HG03280 (cell line): ENCODE data around the gene FYN.

ENCODE experiments used
- ATAC-seq: cut with Tn5 transposase; IDR thresholded peaks from one replicate; pipeline ENCODE4 v1.9.1; 2021; ENCODE audit warnings: mild to moderate bottlenecking, moderate library complexity; ENCODE audit not compliant: unreplicated experiment

Gene FYN

DNA sequence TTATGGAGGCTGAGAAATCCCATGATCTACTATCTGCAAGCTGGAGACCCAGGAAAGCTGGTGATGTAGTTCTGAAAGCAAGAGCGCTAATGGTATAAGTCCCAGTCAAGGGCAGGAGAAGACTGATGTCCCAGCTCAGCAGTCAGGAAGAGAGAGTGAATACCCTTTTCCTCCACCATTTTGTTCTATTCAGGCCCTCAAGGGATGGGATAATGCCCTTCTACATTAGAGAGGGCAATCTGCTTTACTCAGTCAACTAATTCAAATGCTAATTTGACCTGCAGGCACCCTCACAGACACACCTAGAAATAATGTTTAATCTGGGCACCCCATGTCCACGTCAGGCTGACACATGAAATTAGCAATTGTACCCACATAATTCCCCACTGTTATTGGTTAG, 10.8 kb upstream of the FYN start:
- no peak for ATAC-seq

DNA sequence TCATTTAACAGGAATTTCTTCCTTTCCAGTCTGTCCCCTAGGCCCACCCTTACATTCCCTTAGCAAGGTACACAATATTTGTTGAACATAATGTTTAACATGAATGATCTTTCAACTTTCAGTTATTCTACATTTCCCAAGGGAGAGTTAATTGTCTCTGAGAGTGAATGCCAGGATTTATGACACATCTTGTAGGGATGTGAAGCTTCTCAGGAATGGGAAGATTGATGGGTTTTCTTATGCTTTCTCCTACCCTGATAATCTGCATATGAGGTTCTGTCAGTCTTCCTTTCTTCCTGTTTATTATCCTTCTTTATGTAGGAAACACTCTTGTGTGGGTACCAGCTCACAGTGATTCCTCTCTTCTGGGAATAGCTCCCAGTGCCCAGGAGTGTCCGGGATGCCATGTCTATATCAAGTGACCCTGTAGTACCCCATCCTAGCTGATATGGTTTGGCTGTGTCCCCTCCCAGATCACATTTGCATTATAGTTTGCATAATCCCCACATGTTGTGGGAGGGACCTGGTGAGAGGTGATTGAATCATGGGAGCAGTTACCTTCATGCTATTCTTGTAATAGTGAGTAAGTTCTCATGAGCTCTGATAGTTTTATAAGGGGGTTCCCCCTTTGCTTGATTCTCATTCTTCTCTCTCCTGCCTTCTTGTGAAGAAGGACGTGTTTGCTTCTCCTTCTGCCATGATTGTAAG, 7.1 kb upstream of the FYN start:
- ATAC-seq = no peak

DNA sequence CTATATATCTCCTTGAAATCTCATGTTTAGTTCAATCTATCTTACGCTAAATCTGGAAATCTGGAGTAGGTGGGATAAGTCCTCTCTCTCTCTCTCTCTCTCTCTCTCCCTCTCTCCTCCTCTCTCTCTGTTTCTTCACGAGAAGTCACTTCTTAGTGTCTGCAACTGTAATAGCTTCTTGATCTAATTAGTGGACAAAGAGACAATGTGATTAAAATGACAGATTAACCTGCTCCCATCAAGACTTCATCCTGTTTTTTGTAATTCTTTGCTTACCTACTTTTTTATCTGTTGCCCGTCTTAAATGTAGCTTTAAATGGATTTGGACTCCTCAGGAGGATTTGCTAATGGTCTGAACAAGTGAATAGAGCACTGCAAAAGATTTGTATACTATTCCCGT, 2.5 kb upstream of the FYN start:
- no peak for ATAC-seq

DNA sequence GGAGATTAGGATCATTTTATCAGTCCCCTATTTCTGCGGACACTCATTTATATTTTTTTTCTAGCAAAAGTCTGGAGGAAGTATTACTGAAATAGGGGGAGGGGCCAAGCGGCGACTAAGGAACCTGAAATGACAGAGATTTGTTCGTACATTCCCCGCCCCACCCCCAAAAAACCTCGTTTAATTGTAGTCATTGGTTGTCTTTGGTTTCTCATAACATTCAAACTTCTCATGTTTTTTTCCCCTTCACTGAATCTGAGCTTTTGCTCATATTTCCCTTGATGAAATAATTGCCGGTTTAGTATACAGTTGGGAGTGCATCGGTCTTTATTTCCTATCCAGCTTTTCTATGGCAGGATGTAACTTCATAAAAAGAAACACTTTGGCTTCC, 768 bp upstream of the FYN start:
- no peak for ATAC-seq

DNA sequence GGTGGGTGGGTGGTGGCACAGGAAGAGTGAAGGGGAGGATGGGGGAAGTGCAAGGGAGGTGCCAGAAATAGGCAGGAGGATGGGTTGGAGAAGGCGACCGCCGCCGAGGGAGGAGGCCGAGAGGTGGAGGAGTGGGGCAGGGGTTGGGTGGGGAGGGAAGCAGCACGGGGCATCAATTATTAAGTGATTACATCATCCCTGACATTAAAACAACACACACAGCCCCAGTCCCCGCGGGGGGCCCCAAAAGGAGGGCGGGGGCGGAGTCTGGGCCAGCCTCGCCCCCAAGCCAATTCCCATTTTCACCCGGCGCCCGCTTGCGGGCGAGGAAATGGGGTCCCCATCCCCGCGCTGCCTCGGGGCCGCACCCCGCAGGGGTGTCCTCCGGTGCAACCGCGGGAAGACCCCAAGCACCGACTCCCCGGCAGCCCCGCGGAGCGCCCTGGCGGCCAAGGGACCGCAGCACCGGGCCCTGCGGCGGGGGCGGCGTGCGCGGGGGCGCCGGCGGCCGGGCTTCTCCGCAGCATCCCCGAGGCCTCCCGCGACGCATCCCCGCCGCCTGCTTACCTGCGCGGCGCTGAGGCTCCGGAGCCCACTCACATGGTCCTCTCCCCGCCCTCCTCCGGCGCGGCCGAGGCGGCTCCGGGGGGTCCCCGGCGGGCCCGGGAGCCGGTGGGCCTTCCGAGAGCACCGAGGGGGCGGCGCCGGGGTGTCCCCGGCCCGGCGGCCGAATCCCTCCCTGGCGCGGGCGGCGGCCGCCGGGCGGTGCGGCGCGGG, 663 bp downstream of the FYN start:
- ATAC-seq = peak; percentile 18

DNA sequence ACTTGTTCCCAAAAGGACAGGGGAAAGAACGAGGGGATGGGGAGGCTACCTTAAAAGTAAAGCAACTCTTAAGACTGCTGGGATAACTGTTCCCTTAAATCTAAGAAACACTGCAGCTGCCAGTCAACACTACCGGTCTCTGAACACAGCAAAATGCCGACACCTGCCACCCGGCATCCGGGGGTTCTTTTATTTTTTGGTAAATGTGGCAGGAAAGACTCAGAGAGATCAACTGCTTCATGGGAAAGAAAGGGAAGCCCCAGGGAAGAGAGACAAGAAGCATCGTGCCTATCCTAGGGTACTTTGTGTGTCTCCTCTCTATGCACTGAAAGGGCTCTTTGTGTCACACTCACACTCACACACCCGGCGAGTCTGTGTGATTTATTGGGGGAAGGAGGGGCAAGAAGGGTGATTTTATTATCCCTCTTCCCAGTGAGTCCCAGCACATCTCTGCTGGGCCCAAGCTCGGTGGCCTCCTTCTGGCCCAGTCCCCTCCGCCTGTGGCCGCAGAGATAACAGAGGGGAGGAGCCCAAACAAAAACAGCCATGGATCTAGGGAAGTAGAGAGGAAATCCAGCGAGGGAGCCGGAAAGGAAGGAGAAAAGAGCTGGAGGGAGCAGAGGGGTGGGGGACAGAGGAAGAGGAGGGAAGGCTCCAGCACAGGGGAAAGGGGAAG, 1.4 kb downstream of the FYN start:
- ATAC-seq = no peak

DNA sequence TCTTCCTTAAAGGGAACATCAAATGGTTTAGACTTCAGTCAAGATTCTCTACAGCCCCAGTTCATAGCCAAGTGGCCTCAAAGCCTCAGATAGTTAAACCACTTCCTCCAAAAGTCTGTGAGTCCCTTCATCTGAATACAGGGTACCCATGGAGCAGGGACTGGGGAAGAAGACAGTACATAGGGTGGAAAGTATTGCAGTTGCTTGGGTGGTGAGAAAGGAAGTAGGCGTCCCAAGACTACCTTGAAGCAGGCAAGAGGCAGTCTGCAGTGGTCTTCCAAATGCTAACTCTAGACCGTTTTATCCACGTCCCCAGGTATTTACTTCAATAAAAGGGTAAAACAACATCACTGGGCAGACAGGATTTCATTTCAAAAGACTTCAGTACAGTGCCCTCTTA, 2.0 kb downstream of the FYN start:
- no peak for ATAC-seq

DNA sequence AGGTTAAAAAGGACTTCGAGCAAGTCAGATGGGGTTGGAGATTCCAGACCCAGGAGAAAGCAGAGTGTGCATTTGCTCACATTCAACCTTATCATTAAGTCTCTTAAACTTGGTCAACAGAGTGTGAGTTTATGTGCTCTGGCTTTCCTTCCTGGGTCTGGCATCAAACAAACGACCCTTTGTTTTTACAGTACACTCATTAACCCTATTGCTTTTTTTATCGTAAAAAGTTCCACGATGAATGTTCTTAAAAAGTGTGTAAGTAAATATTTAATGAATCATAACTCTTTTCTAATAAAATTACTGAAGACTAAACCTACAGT, 2.5 kb downstream of the FYN start:
- ATAC-seq = no peak

DNA sequence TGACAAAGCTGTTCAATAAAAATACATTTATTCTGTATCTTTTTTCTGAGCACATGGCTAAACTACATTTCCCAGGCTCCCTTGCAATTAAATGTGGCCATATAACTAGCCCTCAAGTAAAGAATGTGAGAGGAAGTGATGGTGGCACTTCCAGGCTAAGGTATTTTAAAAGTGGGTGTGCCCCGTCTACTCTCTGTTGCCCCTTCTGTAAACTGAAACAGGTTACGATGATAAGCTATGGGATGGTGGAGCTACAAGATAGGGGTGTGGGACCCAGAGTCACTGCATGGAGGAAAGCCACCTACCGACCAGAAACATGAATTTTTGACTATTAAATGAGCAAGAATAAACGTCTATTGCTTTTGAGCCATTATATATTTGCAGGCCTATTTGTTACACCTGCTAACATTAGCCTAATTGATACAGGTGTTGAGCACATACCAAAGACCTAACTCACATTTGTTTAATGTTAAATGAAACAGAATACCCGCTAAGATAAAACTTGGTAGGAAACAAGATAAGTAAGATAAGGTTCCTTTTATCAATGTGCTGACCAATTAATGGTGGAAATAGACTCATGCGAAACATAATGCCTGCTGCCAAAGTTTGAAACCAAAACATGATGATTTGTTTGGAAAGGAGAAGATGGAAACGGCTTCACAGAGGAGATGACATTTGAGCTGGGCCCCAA, 3.1 kb downstream of the FYN start:
- ATAC-seq = no peak

DNA sequence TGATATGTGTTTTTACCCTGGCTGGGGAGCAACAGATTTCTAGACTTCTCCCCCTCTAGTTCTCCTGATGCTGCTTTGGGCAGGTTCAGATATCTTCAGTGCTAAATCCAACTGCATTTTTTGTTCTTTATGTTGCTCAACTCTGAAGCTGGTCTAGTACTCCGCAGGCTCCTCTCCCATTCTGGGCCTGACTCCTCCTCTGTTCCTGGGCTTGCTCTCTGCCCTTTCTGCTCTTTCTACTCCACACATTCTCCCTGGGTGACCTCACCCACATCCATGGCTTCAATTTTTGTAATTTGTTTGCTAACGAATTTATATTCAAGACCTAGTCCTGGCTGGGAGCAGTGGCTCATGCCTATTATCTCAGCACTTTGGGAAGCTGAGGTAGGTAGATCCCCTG, 6.4 kb downstream of the FYN start:
- ATAC-seq = no peak

DNA sequence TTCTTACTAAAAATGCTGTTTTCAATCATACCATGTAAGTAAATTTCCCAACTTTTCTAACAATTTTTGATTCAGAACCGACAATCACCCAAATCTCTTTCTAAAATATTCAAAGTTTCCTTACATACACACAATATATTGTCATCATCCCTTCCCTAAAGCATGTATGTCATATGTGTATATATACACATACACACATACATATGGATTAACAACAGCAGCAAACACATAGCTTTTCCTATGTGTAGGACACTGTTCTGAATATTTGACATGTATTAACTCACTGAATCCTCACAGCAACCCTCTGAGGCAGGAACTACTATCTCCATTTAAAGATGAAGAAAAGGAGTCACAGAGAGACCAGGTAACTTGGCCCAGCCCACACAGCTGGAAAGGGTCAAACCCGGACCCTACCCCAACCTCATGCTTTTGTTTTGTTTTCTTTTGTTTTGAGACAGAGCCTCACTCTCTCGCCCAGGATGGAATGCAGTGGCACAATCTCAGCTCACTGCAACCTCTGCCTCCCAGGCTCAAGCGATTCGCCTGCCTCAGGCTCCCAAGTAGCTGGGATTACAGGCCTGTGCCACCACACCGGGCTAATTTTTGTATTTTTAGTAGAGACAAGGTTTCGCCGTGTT, 7.2 kb downstream of the FYN start:
- ATAC-seq = no peak

DNA sequence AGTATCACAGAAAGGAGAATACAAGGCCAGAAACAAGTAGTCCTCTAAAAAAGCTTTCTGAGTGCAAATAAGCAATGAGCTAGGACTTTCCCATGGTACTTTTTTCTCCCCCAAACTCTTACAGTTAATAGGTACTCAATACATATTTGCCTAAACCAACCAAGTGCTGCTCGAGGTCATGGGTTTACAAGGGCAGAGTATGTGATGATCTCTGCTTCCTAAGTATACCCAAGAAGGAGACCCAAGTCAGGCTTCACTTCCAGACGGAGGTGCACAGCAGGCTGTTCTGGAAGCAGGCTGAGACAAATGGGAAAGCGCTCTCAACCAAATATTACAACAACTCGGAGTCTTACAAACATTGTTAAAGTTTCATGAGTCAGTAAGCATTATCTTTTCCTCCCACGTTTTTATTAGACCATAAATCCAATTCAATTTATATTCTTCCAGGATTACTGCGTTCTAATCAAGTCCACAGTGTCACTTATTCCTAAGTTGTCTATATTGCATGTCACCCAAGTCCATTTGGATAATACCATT, 8.1 kb downstream of the FYN start:
- ATAC-seq = no peak

DNA sequence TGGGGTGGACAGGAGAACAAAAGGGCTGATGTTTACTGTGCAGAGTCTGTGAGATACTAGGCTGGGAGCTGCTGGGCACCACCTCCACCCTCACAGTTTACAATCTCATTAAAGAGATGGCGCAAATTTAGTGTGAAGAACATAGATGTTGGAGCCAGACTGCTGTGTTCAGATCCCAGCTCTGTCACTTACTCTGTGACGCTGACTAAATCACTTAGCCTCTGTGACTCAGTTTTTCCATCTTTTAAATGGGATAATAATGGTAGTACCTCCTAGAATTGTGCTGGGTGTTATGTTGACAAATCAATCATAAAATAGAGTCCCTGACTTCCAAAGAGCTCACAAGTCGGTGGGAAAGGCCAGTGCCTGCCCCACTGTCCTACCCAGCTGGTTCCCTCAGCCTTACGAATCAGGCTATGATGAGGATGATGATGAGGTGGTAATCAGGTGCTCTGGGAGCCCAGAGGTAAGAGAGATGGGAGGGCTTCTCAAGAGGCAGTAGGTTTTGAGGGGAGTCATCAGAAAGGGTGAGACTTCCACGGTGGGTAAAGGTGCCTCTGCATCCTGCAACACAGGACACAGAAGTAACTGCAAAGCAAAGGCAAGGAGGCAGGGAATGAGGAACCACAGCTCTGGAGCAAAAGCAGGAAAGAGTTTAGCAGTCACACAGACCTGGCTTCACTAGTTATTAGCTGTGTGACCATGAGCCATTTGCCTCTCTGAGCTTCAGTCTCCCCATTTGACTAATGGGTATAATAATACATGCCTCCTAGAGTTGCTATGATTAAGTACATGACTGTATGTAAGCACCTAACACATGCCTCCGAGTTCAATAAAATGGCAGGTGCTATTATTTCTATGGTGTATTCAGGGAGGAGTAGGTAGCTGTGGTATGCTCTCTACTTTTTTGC, 8.9 kb downstream of the FYN start:
- no peak for ATAC-seq

DNA sequence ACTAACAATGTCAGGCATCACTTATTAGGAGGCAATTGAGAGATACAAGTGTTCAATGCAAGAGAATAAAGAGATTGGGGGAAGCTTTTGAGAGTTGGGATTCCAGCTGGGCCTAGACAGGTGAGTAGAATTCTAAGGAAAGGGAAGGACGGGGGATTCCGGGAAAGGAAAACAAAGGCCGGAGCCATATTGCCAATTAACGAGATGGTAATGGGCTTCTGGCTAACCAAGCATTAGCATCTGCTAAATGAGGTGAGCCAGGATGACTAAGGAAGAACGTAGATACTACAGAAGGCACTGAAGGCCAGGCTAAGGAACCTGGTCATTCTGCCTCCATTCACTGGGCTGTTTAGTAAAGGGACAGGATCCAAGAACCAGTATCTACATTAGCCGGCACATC, 10.5 kb downstream of the FYN start:
- ATAC-seq = no peak

DNA sequence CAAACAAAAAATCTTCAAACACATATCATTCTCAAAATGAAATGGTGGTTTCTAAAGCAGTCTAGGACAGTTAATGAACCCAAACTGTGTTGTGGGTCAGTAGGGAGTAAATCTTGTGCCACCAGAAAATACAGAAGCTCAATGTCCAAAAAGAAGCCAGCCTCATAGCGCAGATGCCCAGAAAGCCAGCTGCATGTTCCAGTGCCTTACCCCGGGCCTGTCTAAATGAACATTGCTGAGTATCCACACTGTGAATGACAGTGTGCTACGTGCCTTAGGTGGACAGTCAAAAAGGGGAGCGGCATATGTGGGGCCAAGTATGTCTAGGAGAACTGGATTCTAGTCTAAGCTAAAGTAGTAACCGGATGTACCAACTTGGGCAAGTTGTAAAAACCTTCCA, 10.9 kb downstream of the FYN start:
- ATAC-seq = no peak

DNA sequence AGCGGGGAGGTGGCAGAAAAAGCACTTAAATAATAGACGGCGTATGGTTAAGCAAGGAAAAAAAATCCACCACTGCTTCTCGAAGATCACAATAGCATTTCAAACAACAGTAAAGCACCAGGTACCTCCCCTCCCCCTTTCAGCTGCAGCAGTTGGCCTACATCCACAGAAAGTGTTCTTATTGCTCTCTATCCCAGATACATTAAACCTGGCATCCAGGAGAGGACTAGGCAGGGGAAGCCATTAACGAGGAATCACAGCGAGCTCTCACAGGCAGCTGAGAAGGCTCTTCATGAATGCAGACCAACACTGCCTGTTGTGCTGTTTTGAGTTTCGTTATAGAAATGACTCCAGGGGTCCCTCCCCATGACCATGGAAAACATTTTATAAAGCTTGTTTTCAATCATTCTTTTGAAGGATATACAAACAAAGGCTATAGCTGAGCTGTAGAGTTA, 11.8 kb downstream of the FYN start:
- ATAC-seq = no peak

DNA sequence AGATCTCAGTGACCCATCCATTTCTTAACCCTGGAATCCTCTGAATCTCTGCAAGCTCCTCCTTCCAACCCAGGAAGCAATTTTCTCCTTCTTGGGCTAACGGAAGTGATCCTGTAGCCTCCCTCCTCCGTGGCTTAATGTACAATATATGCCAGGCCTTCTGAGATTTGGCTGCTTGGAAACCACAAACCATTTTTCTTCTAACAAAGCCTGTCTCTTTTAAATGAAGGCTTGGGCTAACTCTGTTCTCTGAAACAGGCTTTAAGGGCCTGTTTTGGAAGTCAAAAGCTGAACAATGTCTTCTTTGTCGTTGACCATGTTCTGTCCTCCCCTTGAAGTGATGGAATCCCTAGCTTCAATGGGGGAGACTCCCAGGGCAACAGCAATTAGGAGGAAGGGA, 14.9 kb downstream of the FYN start:
- ATAC-seq = no peak

DNA sequence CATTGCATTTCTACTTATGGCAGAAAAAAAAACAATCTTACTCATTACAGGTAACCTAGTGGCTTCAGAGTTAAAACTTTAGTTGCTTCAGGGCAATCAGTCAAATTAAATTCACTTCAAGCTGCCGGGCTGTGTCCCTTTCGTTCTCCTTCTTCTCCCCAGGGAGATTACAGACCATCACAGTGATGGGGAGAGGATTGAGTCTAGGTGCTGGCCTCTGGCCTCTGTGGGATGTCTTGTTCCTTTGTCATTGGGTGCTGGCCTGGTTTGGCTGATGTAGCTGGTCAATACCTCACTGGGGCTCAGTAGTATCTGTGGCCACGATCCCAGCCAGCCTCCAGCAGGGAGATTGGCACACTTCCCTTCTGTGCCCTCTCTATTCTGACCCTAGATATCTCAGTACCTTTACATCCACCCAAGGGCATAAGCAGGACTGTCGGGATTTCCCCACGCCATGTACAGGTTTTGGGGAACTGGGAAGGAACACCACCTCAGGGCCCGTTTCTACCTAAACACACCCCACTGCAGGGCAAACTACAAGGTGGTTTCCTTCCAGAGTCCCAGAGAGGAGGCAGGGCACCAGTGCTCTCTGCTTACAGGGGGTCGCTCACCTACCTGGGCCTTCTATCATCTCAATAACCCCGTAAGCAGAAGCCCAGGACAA, 15.4 kb downstream of the FYN start:
- ATAC-seq = no peak

DNA sequence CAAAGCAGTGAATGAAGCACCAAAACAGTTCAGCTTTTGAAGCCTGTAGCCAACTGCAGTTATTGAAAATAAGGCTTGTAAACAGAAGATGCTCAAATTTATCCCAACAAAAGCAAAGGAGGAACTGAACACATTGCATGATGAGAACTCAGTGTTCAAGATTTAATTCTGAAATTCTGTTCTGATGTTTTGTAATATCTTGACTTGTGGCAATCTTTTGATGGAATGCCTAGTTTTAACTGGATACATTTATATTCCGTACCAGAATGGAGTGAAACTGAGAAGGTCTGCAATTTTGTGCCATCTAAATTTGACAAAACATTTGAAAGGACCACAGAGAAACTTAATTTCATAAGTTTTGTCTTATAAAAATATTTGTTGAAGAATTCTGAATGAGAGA, 17.5 kb downstream of the FYN start:
- no peak for ATAC-seq
